GM18870 (cell line): ENCODE measurements around the gene ZNF735.
"Not testable (repeated sequence)": the region's sequence is repeated elsewhere in the genome, so short reads cannot be mapped to it uniquely, and the experiment has no call there.

Experiments used
- ATAC-seq: cut with Tn5 transposase; IDR thresholded peaks from one replicate; pipeline ENCODE4 v1.9.1; 2021; ENCODE audit warnings: moderate library complexity; ENCODE audit not compliant: unreplicated experiment

ZNF735 gene

DNA sequence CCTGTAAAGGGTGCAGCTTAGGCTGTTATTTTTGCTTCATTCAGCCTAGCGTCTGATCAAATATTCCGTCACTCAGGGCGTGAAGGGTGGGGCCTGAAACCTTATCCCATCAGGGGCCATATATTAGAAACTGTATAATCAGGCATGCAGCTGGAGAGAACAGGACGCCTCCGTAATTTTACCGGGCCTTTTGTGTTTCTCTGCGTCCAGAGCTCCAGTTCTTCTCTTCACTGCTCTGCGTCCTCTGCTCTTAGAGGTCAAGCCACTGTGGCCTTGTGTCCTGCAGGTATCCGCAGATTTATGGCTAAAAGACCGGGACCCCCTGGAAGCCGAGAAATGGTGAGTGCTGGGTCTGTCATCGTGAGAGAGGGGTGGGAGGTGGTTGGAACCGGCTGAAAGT lies at the start of gene ZNF735:
TSS of gene ZNF735 (plus strand) at position 301 of the 400 bp plus-strand sequence. CDS start at position 301, 0 bp downstream.
- no peak for ATAC-seq

DNA sequence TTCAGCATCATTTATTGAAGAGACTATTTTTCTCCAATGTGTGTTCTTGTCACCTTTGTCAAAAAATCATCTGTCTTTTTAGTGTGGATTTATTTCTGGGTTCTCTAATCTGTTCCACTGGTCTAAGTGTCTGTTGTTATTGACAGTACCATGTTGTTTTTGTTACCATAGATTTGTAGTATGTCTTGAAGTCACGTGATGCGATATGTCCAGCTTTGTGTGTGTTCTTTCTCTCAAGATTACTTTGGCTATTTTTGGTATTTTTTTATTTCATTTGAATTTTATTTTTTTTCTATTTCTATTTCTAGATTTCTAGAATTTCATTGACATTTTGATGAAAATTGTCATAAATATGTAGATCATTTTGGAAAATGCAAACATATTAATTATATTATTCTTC lies 36.0 kb upstream of the ZNF735 start:
- ATAC-seq: not testable (repeated sequence)

GRCh38 chr7:64174328-64174727 lies 32.7 kb upstream of the ZNF735 start:
- ATAC-seq: no peak

DNA sequence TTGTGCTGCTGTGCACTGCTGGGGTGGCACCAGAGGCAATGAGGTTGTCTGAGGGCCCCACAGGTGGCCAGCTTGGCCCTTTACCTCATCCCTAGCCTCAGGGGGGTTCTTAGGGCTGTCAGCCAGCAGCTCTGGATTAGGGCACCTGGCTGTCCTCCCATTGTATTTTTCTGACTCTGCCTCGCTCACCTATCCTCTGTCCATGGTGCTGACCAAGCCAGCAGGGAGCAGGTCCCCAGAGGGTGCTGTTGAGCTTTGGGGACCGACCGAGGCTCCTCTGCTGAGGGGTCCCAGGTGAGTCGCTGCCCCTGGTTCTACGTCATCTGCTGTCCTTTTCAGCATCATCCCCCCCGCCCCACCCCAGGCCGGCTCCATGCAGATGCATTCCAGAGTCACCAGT lies 32.1 kb upstream of the ZNF735 start:
- ATAC-seq: no peak

GRCh38 chr7:64180989-64181388 lies 26.0 kb upstream of the ZNF735 start:
- no peak for ATAC-seq

GRCh38 chr7:64181586-64181985 lies 25.4 kb upstream of the ZNF735 start:
- no peak for ATAC-seq

DNA sequence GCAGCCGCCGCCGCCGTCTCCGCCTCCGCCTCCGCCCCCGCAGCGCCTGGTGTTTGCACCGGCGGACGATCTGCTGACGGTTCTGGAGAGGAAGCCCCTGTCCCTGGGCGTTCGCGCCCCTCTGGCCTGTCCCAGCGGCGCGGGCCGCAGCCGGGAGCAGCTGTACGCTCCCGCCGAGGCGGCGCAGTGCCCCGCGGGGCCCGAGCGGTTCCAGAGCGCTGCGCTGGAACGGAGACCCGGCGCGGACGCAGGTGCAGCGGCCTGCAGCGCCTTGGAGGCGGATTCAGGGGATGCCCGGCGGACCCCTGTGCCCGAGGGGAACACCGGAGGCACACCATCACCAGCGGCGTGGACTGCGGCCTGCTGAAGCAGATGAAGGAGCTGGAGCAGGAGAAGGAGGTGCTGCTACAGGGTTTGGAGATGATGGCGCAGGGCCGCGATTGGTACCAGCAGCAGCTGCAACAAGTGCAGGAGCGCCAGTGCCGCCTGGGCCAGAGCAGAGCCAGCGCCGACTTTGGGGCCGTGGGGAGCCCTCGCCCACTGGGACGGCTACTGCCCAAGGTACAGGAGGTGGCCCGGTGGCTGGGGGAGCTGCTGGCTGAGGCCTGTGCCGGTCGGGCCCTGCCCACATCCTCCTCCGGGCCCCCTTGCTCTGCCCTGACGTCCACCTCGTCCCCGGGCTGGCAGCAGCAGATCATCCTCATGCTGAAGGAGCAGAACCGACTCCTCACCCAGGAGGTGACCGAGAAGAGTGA lies 24.8 kb upstream of the ZNF735 start:
- ATAC-seq: no peak

GRCh38 chr7:64183126-64183742 lies 23.8 kb upstream of the ZNF735 start:
- ATAC-seq: no peak

- no peak for ATAC-seq
These were observed 23.1 kb upstream of the ZNF735 start for GRCh38 chr7:64183827-64184372.

DNA sequence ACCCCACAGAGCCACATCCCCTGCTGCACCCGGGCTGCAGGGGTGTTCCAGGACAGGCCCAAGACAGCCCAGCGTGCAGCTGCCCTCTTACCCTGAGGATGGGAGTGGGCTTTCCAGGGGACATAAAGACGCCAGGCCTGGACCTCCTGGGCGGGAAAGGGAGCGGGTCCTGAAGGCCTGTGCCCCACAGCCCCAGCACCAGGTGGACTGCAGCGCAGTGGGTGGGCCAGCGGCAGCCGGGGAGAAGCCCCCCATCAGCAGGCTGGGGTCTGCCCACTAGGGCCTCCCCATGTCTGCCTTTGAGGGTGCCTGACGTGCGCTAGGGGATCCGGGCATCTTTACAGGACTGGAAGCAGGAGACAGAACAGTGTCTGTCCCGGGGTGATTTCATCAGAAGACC lies 22.6 kb upstream of the ZNF735 start:
- ATAC-seq: no peak

DNA sequence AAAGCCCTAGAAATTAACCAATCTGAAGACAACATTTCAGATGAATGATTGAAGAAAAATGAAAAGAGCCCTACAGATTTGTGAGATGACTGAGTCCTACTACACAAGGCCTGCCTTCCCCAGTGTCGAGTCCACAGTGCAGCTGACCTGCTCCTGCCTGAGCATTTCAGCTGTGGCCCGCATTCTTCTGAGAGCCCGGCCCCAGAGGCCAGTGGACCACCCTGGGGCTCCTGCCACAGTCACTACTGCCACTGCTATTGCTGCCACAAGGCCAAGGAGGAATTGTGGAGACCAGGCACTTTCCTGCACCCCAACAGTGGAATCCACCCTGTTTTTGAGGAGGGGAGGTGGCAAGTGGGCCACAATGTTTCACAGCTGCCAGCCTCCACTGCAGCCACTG lies 19.6 kb upstream of the ZNF735 start:
- no peak for ATAC-seq

DNA sequence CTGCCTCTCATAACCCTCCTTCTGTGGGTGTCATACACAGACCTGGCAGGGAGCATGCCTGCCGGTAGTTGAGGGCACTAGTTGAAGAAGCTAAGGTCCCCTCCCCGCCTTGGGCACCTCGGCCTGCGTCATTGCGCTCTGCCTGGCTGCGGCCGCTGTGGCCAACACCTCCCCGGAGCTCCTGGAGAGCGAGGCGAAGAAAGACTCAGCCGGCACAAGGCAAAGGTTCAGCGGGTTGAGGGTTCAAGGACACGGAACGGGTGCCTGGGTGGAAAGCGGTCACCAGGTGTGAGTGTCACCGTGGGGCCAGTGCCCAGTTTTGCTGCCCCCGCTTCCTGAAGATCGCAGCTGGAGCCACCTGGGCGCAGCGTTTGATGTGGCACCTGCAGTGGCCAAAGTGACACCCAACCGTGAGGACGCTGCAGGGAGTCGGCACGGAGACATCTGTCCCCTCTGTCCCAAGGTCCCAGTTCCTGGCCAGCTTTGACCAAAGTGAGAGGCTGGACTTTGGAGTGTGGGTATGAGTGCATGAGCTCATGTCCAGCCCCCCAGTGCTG lies 14.8 kb upstream of the ZNF735 start:
- ATAC-seq: no peak

GRCh38 chr7:64192775-64193174 lies 14.2 kb upstream of the ZNF735 start:
- no peak for ATAC-seq

GRCh38 chr7:64219710-64220298 lies 12.8 kb downstream of the ZNF735 start:
- ATAC-seq: not testable (repeated sequence)

DNA sequence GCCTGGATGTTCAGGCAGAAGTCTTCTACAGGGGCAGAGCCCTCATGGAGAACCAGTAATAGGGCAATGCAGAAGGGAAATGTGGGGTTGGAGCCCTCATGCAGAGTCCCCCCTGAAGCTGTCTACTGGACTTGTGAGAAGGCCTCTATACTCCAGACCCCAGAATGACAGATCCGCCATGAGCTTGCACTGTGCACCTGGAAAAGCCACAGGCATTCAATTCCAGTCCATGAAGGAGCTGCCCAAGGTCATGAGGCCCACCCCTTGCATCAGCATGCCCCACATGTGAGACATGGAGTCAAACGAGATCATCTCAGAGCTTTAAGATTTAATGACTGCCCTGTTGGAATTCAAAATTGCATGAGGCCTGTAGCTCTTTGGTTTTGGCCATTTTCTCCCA lies 16.4 kb downstream of the ZNF735 start:
- no peak for ATAC-seq

DNA sequence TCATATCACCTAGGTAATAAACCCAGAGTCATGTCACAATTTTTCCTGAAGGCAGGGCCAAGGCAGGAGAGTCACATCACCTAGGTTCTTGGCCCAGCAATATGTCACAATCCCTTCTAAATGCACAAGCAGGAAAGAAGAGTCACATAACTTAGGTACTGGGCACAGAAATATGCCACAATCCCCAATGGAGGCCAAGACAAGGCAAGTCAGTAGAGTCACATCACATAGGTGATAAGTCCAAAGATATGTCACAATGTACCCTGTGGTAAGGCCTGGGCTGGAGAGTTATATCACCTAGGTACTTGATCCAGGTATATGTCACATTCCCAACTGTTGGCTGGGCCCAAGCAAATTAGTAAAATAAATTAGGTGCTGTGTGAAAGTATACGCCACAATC lies 21.2 kb downstream of the ZNF735 start, which contains the start of gene ZNF679:
TSS of gene ZNF679 (plus strand) at position 301 of the 400 bp plus-strand sequence. CDS start 20,644 bp downstream, outside the sequence.
- not testable (repeated sequence) for ATAC-seq

DNA sequence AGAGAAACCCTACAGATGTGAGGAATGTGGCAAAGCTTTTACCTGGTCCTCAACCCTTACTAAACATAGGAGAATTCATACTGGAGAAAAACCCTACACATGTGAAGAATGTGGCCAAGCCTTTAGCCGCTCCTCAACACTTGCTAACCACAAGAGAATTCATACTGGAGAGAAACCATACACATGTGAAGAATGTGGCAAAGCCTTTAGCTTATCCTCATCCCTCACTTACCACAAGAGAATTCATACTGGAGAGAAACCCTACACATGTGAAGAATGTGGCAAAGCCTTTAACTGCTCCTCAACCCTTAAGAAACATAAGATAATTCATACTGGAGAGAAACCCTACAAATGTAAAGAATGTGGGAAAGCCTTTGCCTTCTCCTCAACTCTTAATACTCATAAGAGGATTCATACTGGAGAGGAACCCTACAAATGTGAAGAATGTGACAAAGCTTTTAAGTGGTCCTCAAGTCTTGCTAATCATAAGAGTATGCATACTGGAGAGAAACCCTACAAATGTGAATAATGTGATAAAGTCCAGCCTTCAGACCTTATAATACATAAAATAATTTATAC lies 59.4 kb downstream of the ZNF735 start:
- ATAC-seq: no peak
